HCT116 (cell line): ENCODE measurements around the gene HCN4. TPM values are rescaled to one million over a fixed set of nuclear protein-coding genes. Genes with fewer than 3 reads are reported as not detected.

Source experiments
- ATAC-seq: fragments of 200-7000 bp; cut with Tn5 transposase; 2 replicates; pipeline ENCODE4 v1.9.1; 2020; ENCODE audit warnings: mild to moderate bottlenecking, moderate library complexity
- BruUV-seq: library from RNA; stranded (reverse); fragments of 400-500 nt; replicated peaks from 2 replicates; lab custom pipeline; 2021; lab: Mats Ljungman, UMichigan
- CTCF ChIA-PET: fragments of 300-600 bp; sonication (Branson Sonifier 250); formaldehyde crosslinking; loops from one replicate; lab custom pipeline; 2021; ENCODE audit warnings: antibody characterized with exemption; lab: Charles Lee
- POLR2A ChIA-PET: fragments of 300-600, 350-600 bp; sonication (Branson Sonifier 250); formaldehyde crosslinking; loops from one replicate; lab custom pipeline; 2021; ENCODE audit warnings: antibody characterized with exemption; lab: Charles Lee
- RAD21 ChIA-PET, 2 experiments: fragments of 300-600 bp; sonication (Branson Sonifier 250); formaldehyde crosslinking; loops; one replicate each; lab custom pipeline; 2023; ENCODE audit warnings: low total read pairs in 2 of 2; ENCODE audit not compliant: uncharacterized antibody in 2 of 2, unreplicated experiment in 2 of 2, low non-redundant PET in 1 of 2; lab: Charles Lee
- DNase-seq: peaks from one replicate; pipeline ENCODE4 v3.0.0-alpha.2; 2010; ENCODE audit warnings: low read depth, low spot score
- H2AFZ ChIP-seq: fragments of 200-600 bp; shearing (Covaris generic), sonication (generic); 2 replicates; pipeline ENCODE4 v1.6.1; 2017; ENCODE audit warnings: low read depth, mixed run types, mixed read lengths, antibody characterized with exemption, low read length; ENCODE audit not compliant: poor library complexity, severe bottlenecking
- H3K27ac ChIP-seq: 2 replicates; pipeline ENCODE4 v1.5.1; 2012; ENCODE audit warnings: low read depth, low read length
- H3K27me3 ChIP-seq: fragments of 200-600 bp; sonication (generic); 2 replicates; pipeline ENCODE4 v1.6.1; 2016; ENCODE audit warnings: mixed run types, low read length, mixed read lengths; ENCODE audit not compliant: insufficient read depth
- H3K36me3 ChIP-seq, 2 experiments: fragments of 200-500 bp in 1 of 2; fragments of 200-600 bp in 1 of 2; sonication (Bioruptor generic) in 1 of 2; sonication (generic) in 1 of 2; 2 replicates each; pipeline versions ENCODE4 v1.5.1 to v1.6.1; 2014 to 2016; ENCODE audit warnings: low read length in 2 of 2, inconsistent platforms in 1 of 2, mixed read lengths in 1 of 2, mixed run types in 1 of 2; ENCODE audit not compliant: insufficient read depth in 2 of 2, control insufficient read depth in 1 of 2
- H3K4me1 ChIP-seq, 2 experiments: fragments of 200-600 bp in 1 of 2; sonication (generic) in 1 of 2; 2 replicates each; pipeline versions ENCODE4 v1.5.1 to v1.6.1; 2012 to 2017; ENCODE audit warnings: low read length in 2 of 2, inconsistent platforms in 1 of 2, mild to moderate bottlenecking in 1 of 2, mixed read lengths in 1 of 2, mixed run types in 1 of 2, moderate library complexity in 1 of 2; ENCODE audit not compliant: insufficient read depth in 2 of 2, control insufficient read depth in 1 of 2
- H3K4me2 ChIP-seq: fragments of 200-600 bp; sonication (generic); 2 replicates; pipeline ENCODE4 v1.6.1; 2017; ENCODE audit warnings: mixed run types, low read length, mixed read lengths
- H3K4me3 ChIP-seq, 2 experiments: fragments of 200-600 bp in 1 of 2; sonication (generic) in 1 of 2; replicated peaks in 1 of 2; 2 replicates each; pipeline ENCODE4 v1.5.1; 2011 to 2016; ENCODE audit warnings: low read length in 2 of 2, control low read depth in 1 of 2, low read depth in 1 of 2, mild to moderate bottlenecking in 1 of 2, mixed read lengths in 1 of 2, mixed run types in 1 of 2
- H3K79me2 ChIP-seq: fragments of 200-600 bp; sonication (generic); 2 replicates; pipeline ENCODE4 v1.6.1; 2017; ENCODE audit warnings: mild to moderate bottlenecking, mixed run types, low read length, moderate library complexity, mixed read lengths; ENCODE audit not compliant: insufficient read depth
- H3K9ac ChIP-seq: fragments of 200-600 bp; sonication (generic); 2 replicates; pipeline ENCODE4 v1.6.1; 2016; ENCODE audit warnings: low read length, mixed read lengths
- H3K9me2 ChIP-seq: fragments of 200-600 bp; sonication (generic), shearing (Covaris generic); 2 replicates; pipeline ENCODE4 v1.6.1; 2017; ENCODE audit warnings: mixed run types, mild to moderate bottlenecking, moderate library complexity; ENCODE audit not compliant: insufficient read depth
- H3K9me3 ChIP-seq, 2 experiments: fragments of 200-500 bp in 1 of 2; fragments of 200-600 bp in 1 of 2; sonication (Bioruptor generic) in 1 of 2; sonication (generic) in 1 of 2; 2 replicates each; pipeline ENCODE4 v1.6.1; 2014 to 2017; ENCODE audit warnings: low read length in 2 of 2, mixed read lengths in 2 of 2, inconsistent platforms in 1 of 2, low read depth in 1 of 2, mild to moderate bottlenecking in 1 of 2, mixed run types in 1 of 2, moderate library complexity in 1 of 2; ENCODE audit not compliant: control insufficient read depth in 1 of 2, insufficient read depth in 1 of 2
- H4K20me1 ChIP-seq: fragments of 200-600 bp; sonication (generic), shearing (Covaris generic); 2 replicates; pipeline ENCODE4 v1.6.1; 2017; ENCODE audit warnings: mixed run types, mild to moderate bottlenecking, moderate library complexity; ENCODE audit not compliant: insufficient read depth
- CBX3 ChIP-seq: IDR thresholded peaks from 2 replicates; pipeline ENCODE4 v1.6.1; 2012; ENCODE audit warnings: low read depth
- CTCF ChIP-seq, 3 experiments: fragments of 200-600 bp in 1 of 3; sonication (generic) in 1 of 3; IDR thresholded peaks in 2 of 3; conservative IDR thresholded peaks in 1 of 3; 2 replicates each; pipeline ENCODE4 v1.5.1; 2012 to 2017; ENCODE audit warnings: low read depth in 2 of 3, low read length in 2 of 3, antibody characterized with exemption in 1 of 3, borderline replicate concordance in 1 of 3, control low read depth in 1 of 3, mild to moderate bottlenecking in 1 of 3, mixed read lengths in 1 of 3, mixed run types in 1 of 3, moderate library complexity in 1 of 3; ENCODE audit not compliant: insufficient read depth in 1 of 3
- EGR1 ChIP-seq: IDR thresholded peaks from 2 replicates; pipeline ENCODE4 v1.6.1; 2012; ENCODE audit warnings: low read depth
- EZH2phosphoT487 ChIP-seq: fragments of 200-600 bp; IDR thresholded peaks from 2 replicates; pipeline ENCODE4 v1.6.1; 2018; ENCODE audit warnings: antibody characterized with exemption, borderline replicate concordance
- JUND ChIP-seq: IDR thresholded peaks from 2 replicates; pipeline ENCODE4 v1.6.1; 2012
- RAD21 ChIP-seq: IDR thresholded peaks from 2 replicates; pipeline ENCODE4 v1.6.1; 2012; ENCODE audit warnings: low read depth, mild to moderate bottlenecking
- TCF7L2 ChIP-seq: IDR thresholded peaks from 2 replicates; pipeline ENCODE4 v1.7.0; 2011; ENCODE audit warnings: borderline replicate concordance, inconsistent platforms; ENCODE audit not compliant: insufficient read depth, insufficient read length; ENCODE audit errors: extremely low read depth
- YY1 ChIP-seq: IDR thresholded peaks from 2 replicates; pipeline ENCODE4 v1.6.1; 2011; ENCODE audit warnings: low read length, low read depth, moderate library complexity, mild to moderate bottlenecking; ENCODE audit not compliant: insufficient replicate concordance; ENCODE audit errors: extremely low read depth
- intact Hi-C: fragments of 100-400 bp; cut with micrococcal nuclease; formaldehyde crosslinking; loops from 2 replicates; pipeline ENCODE4 v1.10.0; 2022
- total RNA-seq: library from RNA; stranded (reverse); gene quantifications from one replicate; pipeline ENCODE4 v1.2.1, GENCODE V29; 2021; ENCODE audit not compliant: unreplicated experiment

The HCN4 gene
- total RNA-seq, 1 experiment from 2014 or later = 1.7 TPM

GRCh38 chr15:73382115-73382514 lies 13.4 kb upstream of the HCN4 start:
- RAD21 ChIA-PET = no interaction called here
- POLR2A ChIA-PET = no interaction called here
- intact Hi-C loops = no loop called here

GRCh38 chr15:73380661-73381060 lies 11.9 kb upstream of the HCN4 start:
- Histone ChIP-seq H3K9me3 (no peaks in the 10 kb centered on the region), H2AFZ (no peak overlapping the region), H4K20me1 (no peaks in the 10 kb centered on the region), H3K36me3 (no peaks in the 10 kb centered on the region), H3K9me2 (no peaks in the 10 kb centered on the region), H3K79me2 (no peaks in the 10 kb centered on the region), H3K4me1 (no peaks in the 10 kb centered on the region), H3K4me3 (no peak overlapping the region), H3K4me2 (no peak overlapping the region), H3K27me3 (no peaks in the 10 kb centered on the region), H3K9ac (no peak overlapping the region), H3K27ac (no peak overlapping the region)
- CTCF ChIA-PET = no interaction called here
- RAD21 ChIA-PET = no interaction called here
- intact Hi-C loops = no loop called here
- BruUV-seq = no TSS peak
- ATAC-seq = no peak
- POLR2A ChIA-PET = no interaction called here
- TF ChIP-seq TCF7L2 = no peak
- TF ChIP-seq RAD21 = no peak
- TF ChIP-seq JUND = no peak
- no peak for TF ChIP-seq YY1
- no peak for DNase-seq

More at GRCh38 chr15:73382115-73382514, 13.4 kb upstream of the HCN4 start:
- Histone ChIP-seq H3K4me3 (no peak overlapping the region), H4K20me1 (no peaks in the 10 kb centered on the region), H3K9me3 (no peaks in the 10 kb centered on the region), H2AFZ (no peak overlapping the region), H3K4me1 (no peaks in the 10 kb centered on the region), H3K9ac (no peak overlapping the region), H3K9me2 (no peaks in the 10 kb centered on the region), H3K79me2 (no peaks in the 10 kb centered on the region), H3K36me3 (no peaks in the 10 kb centered on the region), H3K27me3 (no peaks in the 10 kb centered on the region), H3K27ac (no peak overlapping the region), H3K4me2 (no peak overlapping the region)
- BruUV-seq = no TSS peak
- CTCF ChIA-PET = no interaction called here
- TF ChIP-seq EGR1 (no peak), CBX3 (no peak), EZH2phosphoT487 (no peak), CTCF (IDR thresholded peaks at IDR 0.05 in 2 of 3, conservative IDR thresholded peaks at IDR 0.05 in 1 of 3; ENCODE audit: borderline replicate concordance in 1 of 3, insufficient read depth in 1 of 3, low read depth in 2 of 3, low read length in 2 of 3) (no peak)
- ATAC-seq (no peak), DNase-seq (no peak)
